Measurements from ENCODE around the gene PABPN1L.

The PABPN1L gene

GRCh38 chr16:88870608-88871348 lies 4.3 kb upstream of the PABPN1L start:
- DNase-seq (ENCODE audit: low read depth): no peak

- DNase-seq (ENCODE audit: low read depth): no peak
These were observed 3.2 kb upstream of the PABPN1L start for GRCh38 chr16:88869673-88869980.

GRCh38 chr16:88868974-88869672 lies 2.7 kb upstream of the PABPN1L start:
- DNase-seq (ENCODE audit: low read depth): no peak

- DNase-seq (ENCODE audit: low read depth): no peak
These were observed 1.3 kb upstream of the PABPN1L start for GRCh38 chr16:88867581-88868246.

GRCh38 chr16:88865742-88866141 lies 718 bp downstream of the PABPN1L start:
- no peak for DNase-seq (ENCODE audit: low read depth)

- DNase-seq (ENCODE audit: low read depth): no peak
These were observed 1.1 kb downstream of the PABPN1L start for GRCh38 chr16:88865310-88865709.

- no peak for DNase-seq (ENCODE audit: low read depth)
These were observed 1.9 kb downstream of the PABPN1L start for GRCh38 chr16:88864521-88864920.

GRCh38 chr16:88864099-88864498 lies 2.4 kb downstream of the PABPN1L start:
- DNase-seq (ENCODE audit: low read depth): no peak

GRCh38 chr16:88863426-88863825 lies 3.0 kb downstream of the PABPN1L start:
- no peak for DNase-seq (ENCODE audit: low read depth)

- DNase-seq (ENCODE audit: low read depth): no peak
These were observed 3.5 kb downstream of the PABPN1L start for GRCh38 chr16:88862968-88863367.

- no peak for DNase-seq (ENCODE audit: low read depth)
These were observed 5.1 kb downstream of the PABPN1L start for GRCh38 chr16:88861359-88861758.

GRCh38 chr16:88859381-88860091 lies 6.9 kb downstream of the PABPN1L start:
- no peak for DNase-seq (ENCODE audit: low read depth)

GRCh38 chr16:88857728-88858339 lies 8.6 kb downstream of the PABPN1L start:
- peak; percentile 84 for DNase-seq (ENCODE audit: low read depth)

GRCh38 chr16:88856828-88857727 lies 9.4 kb downstream of the PABPN1L start, which contains the start of the genes GALNS and TRAPPC2L:
Gene GALNS (minus strand): TSS chr16:88856947. CDS start chr16:88856877, 70 bp downstream.
Gene TRAPPC2L (plus strand): TSS chr16:88857127. CDS start chr16:88857151, 24 bp downstream.
- DNase-seq (ENCODE audit: low read depth): peak; percentile 92

- no peak for DNase-seq (ENCODE audit: low read depth)
These were observed 10.2 kb downstream of the PABPN1L start for GRCh38 chr16:88856122-88856827.

- DNase-seq (ENCODE audit: low read depth): no peak
These were observed 10.7 kb downstream of the PABPN1L start for GRCh38 chr16:88855736-88856121.

GRCh38 chr16:88855176-88855575 lies 11.3 kb downstream of the PABPN1L start:
- DNase-seq (ENCODE audit: low read depth): no peak

- DNase-seq (ENCODE audit: low read depth): no peak
These were observed 12.0 kb downstream of the PABPN1L start for GRCh38 chr16:88854306-88855111.

GRCh38 chr16:88853325-88853941 lies 13.0 kb downstream of the PABPN1L start:
- no peak for DNase-seq (ENCODE audit: low read depth)
